ENCODE data around the gene IFT43. TPM values are rescaled to one million over a fixed set of nuclear protein-coding genes. Genes with fewer than 3 reads are reported as not detected.

Gene IFT43
- total RNA-seq, 1 experiment from 2014 or later, result 31.6 TPM

GRCh38 chr14:75982266-75983018 lies 3.1 kb upstream of the IFT43 start:
- peak; percentile 94 for DNase-seq
- no peaks in the 10 kb centered on the region for H4K20me1 ChIP-seq (ENCODE audit: insufficient read depth, low read depth, low read length)
- H3K9me3 ChIP-seq (ENCODE audit: low read length), result no peaks in the 10 kb centered on the region
- peaks cover 49% of the 10 kb centered on the region for H3K4me1 ChIP-seq (ENCODE audit: low read length)
- peak overlapping the region; percentile 98 for H2AFZ ChIP-seq (ENCODE audit: low read length)
- H3K27me3 ChIP-seq (ENCODE audit: low read length), result 0 out of 2 replicates have a peak, but pooled peaks cover 3% of the 10 kb centered on the region
- H3K27ac ChIP-seq (ENCODE audit: low read length), result no peak overlapping the region
- H3K4me2 ChIP-seq (ENCODE audit: low read depth, low read length, poor library complexity, severe bottlenecking), result peak overlapping the region; percentile 100
- no peaks in the 10 kb centered on the region for H3K36me3 ChIP-seq (ENCODE audit: insufficient read depth, low read length)
- H3K79me2 ChIP-seq (ENCODE audit: low read length), result peaks cover 5% of the 10 kb centered on the region; the same call in 1 of the 2 replicates
- H3K9me2 ChIP-seq (replicated peaks; ENCODE audit: insufficient read depth, low read length), result no peaks in the 10 kb centered on the region
- H3K4me3 ChIP-seq (ENCODE audit: low read length), result peak overlapping the region; percentile 88
- peak overlapping the region; percentile 82 for H3K9ac ChIP-seq (ENCODE audit: low read length)

- H3K4me2 ChIP-seq (ENCODE audit: low read depth, low read length, poor library complexity, severe bottlenecking), result peak overlapping the region; percentile 70
- no peaks in the 10 kb centered on the region for H4K20me1 ChIP-seq (ENCODE audit: insufficient read depth, low read depth, low read length)
- peaks cover 44% of the 10 kb centered on the region for H3K4me1 ChIP-seq (ENCODE audit: low read length)
- 0 out of 2 replicates have a peak, but pooled peaks cover 3% of the 10 kb centered on the region for H3K27me3 ChIP-seq (ENCODE audit: low read length)
- peak overlapping the region; percentile 84 for H2AFZ ChIP-seq (ENCODE audit: low read length)
- DNase-seq, result no peak
- no peaks in the 10 kb centered on the region for H3K36me3 ChIP-seq (ENCODE audit: insufficient read depth, low read length)
- no peak overlapping the region for H3K27ac ChIP-seq (ENCODE audit: low read length)
- peak overlapping the region; percentile 88 for H3K4me3 ChIP-seq (ENCODE audit: low read length)
- H3K9me2 ChIP-seq (replicated peaks; ENCODE audit: insufficient read depth, low read length), result no peaks in the 10 kb centered on the region
- H3K79me2 ChIP-seq (ENCODE audit: low read length), result peaks cover 5% of the 10 kb centered on the region; the same call in 1 of the 2 replicates
- H3K9ac ChIP-seq (ENCODE audit: low read length), result peak overlapping the region; percentile 82
- H3K9me3 ChIP-seq (ENCODE audit: low read length), result no peaks in the 10 kb centered on the region
These were observed 2.6 kb upstream of the IFT43 start for GRCh38 chr14:75983019-75983358.

GRCh38 chr14:75984674-75985073 lies 889 bp upstream of the IFT43 start:
- Histone ChIP-seq H3K4me1 (ENCODE audit: low read length) (peaks cover 35% of the 10 kb centered on the region), H4K20me1 (ENCODE audit: insufficient read depth, low read depth, low read length) (no peaks in the 10 kb centered on the region), H3K9me2 (replicated peaks; ENCODE audit: insufficient read depth, low read length) (no peaks in the 10 kb centered on the region), H2AFZ (ENCODE audit: low read length) (no peak overlapping the region), H3K79me2 (ENCODE audit: low read length) (peaks cover 5% of the 10 kb centered on the region; the same call in 1 of the 2 replicates), H3K4me2 (ENCODE audit: low read depth, low read length, poor library complexity, severe bottlenecking) (no peak overlapping the region), H3K36me3 (ENCODE audit: insufficient read depth, low read length) (no peaks in the 10 kb centered on the region), H3K27me3 (ENCODE audit: low read length) (0 out of 2 replicates have a peak, but pooled peaks cover 3% of the 10 kb centered on the region), H3K27ac (ENCODE audit: low read length) (no peak overlapping the region), H3K9ac (ENCODE audit: low read length) (no peak overlapping the region), H3K9me3 (ENCODE audit: low read length) (no peaks in the 10 kb centered on the region), H3K4me3 (ENCODE audit: low read length) (no peak overlapping the region)
- DNase-seq, result no peak

GRCh38 chr14:75986439-75986765 lies 839 bp downstream of the IFT43 start:
- Histone ChIP-seq H4K20me1 (ENCODE audit: insufficient read depth, low read depth, low read length) (no peaks in the 10 kb centered on the region), H3K4me1 (ENCODE audit: low read length) (peaks cover 31% of the 10 kb centered on the region), H3K36me3 (ENCODE audit: insufficient read depth, low read length) (no peaks in the 10 kb centered on the region), H3K9ac (ENCODE audit: low read length) (peak overlapping the region; percentile 79), H3K9me2 (replicated peaks; ENCODE audit: insufficient read depth, low read length) (no peaks in the 10 kb centered on the region), H3K4me3 (ENCODE audit: low read length) (peak overlapping the region; percentile 84), H3K9me3 (ENCODE audit: low read length) (no peaks in the 10 kb centered on the region), H3K79me2 (ENCODE audit: low read length) (peaks cover 5% of the 10 kb centered on the region; the same call in 1 of the 2 replicates), H3K27ac (ENCODE audit: low read length) (no peak overlapping the region), H3K27me3 (ENCODE audit: low read length) (0 out of 2 replicates have a peak, but pooled peaks cover 3% of the 10 kb centered on the region), H2AFZ (ENCODE audit: low read length) (no peak overlapping the region), H3K4me2 (ENCODE audit: low read depth, low read length, poor library complexity, severe bottlenecking) (peak overlapping the region; percentile 89)
- no peak for DNase-seq

GRCh38 chr14:75987201-75987970 lies 1.8 kb downstream of the IFT43 start:
- Histone ChIP-seq H3K9ac (ENCODE audit: low read length) (no peak overlapping the region), H3K9me3 (ENCODE audit: low read length) (no peaks in the 10 kb centered on the region), H3K4me2 (ENCODE audit: low read depth, low read length, poor library complexity, severe bottlenecking) (peak overlapping the region; percentile 89), H2AFZ (ENCODE audit: low read length) (no peak overlapping the region), H3K4me3 (ENCODE audit: low read length) (no peak overlapping the region), H3K79me2 (ENCODE audit: low read length) (peaks cover 5% of the 10 kb centered on the region; the same call in 1 of the 2 replicates), H4K20me1 (ENCODE audit: insufficient read depth, low read depth, low read length) (no peaks in the 10 kb centered on the region), H3K27ac (ENCODE audit: low read length) (no peak overlapping the region), H3K9me2 (replicated peaks; ENCODE audit: insufficient read depth, low read length) (no peaks in the 10 kb centered on the region), H3K36me3 (ENCODE audit: insufficient read depth, low read length) (no peaks in the 10 kb centered on the region), H3K27me3 (ENCODE audit: low read length) (0 out of 2 replicates have a peak, but pooled peaks cover 3% of the 10 kb centered on the region), H3K4me1 (ENCODE audit: low read length) (peaks cover 23% of the 10 kb centered on the region)
- no peak for DNase-seq

GRCh38 chr14:75989134-75989533 lies 3.6 kb downstream of the IFT43 start:
- DNase-seq, result no peak
- H3K79me2 ChIP-seq (ENCODE audit: low read length), result peaks cover 5% of the 10 kb centered on the region; the same call in 1 of the 2 replicates
- no peaks in the 10 kb centered on the region for H3K36me3 ChIP-seq (ENCODE audit: insufficient read depth, low read length)
- H3K9me2 ChIP-seq (replicated peaks; ENCODE audit: insufficient read depth, low read length), result no peaks in the 10 kb centered on the region
- no peaks in the 10 kb centered on the region for H4K20me1 ChIP-seq (ENCODE audit: insufficient read depth, low read depth, low read length)
- H3K9ac ChIP-seq (ENCODE audit: low read length), result no peak overlapping the region
- peaks cover 30% of the 10 kb centered on the region for H3K4me1 ChIP-seq (ENCODE audit: low read length)
- H3K27me3 ChIP-seq (ENCODE audit: low read length), result no peaks in the 10 kb centered on the region
- H2AFZ ChIP-seq (ENCODE audit: low read length), result no peak overlapping the region
- H3K4me3 ChIP-seq (ENCODE audit: low read length), result no peak overlapping the region
- no peaks in the 10 kb centered on the region for H3K9me3 ChIP-seq (ENCODE audit: low read length)
- H3K4me2 ChIP-seq (ENCODE audit: low read depth, low read length, poor library complexity, severe bottlenecking), result no peak overlapping the region
- H3K27ac ChIP-seq (ENCODE audit: low read length), result no peak overlapping the region

GRCh38 chr14:75990297-75990696 lies 4.7 kb downstream of the IFT43 start:
- DNase-seq, result no peak
- Histone ChIP-seq H4K20me1 (ENCODE audit: insufficient read depth, low read depth, low read length) (no peaks in the 10 kb centered on the region), H3K9ac (ENCODE audit: low read length) (no peak overlapping the region), H3K9me3 (ENCODE audit: low read length) (no peaks in the 10 kb centered on the region), H3K27me3 (ENCODE audit: low read length) (no peaks in the 10 kb centered on the region), H2AFZ (ENCODE audit: low read length) (no peak overlapping the region), H3K4me3 (ENCODE audit: low read length) (no peak overlapping the region), H3K79me2 (ENCODE audit: low read length) (peaks cover 5% of the 10 kb centered on the region; the same call in 1 of the 2 replicates), H3K4me1 (ENCODE audit: low read length) (peaks cover 26% of the 10 kb centered on the region), H3K4me2 (ENCODE audit: low read depth, low read length, poor library complexity, severe bottlenecking) (no peak overlapping the region), H3K36me3 (ENCODE audit: insufficient read depth, low read length) (no peaks in the 10 kb centered on the region), H3K27ac (ENCODE audit: low read length) (no peak overlapping the region), H3K9me2 (replicated peaks; ENCODE audit: insufficient read depth, low read length) (no peaks in the 10 kb centered on the region)

- no peak overlapping the region for H3K4me3 ChIP-seq (ENCODE audit: low read length)
- H3K27ac ChIP-seq (ENCODE audit: low read length), result no peak overlapping the region
- peaks cover 17% of the 10 kb centered on the region for H3K4me1 ChIP-seq (ENCODE audit: low read length)
- no peaks in the 10 kb centered on the region for H3K27me3 ChIP-seq (ENCODE audit: low read length)
- H4K20me1 ChIP-seq (ENCODE audit: insufficient read depth, low read depth, low read length), result no peaks in the 10 kb centered on the region
- H3K36me3 ChIP-seq (ENCODE audit: insufficient read depth, low read length), result no peaks in the 10 kb centered on the region
- no peaks in the 10 kb centered on the region for H3K79me2 ChIP-seq (ENCODE audit: low read length)
- no peak overlapping the region for H2AFZ ChIP-seq (ENCODE audit: low read length)
- no peaks in the 10 kb centered on the region for H3K9me3 ChIP-seq (ENCODE audit: low read length)
- H3K9me2 ChIP-seq (replicated peaks; ENCODE audit: insufficient read depth, low read length), result no peaks in the 10 kb centered on the region
- H3K9ac ChIP-seq (ENCODE audit: low read length), result no peak overlapping the region
- no peak overlapping the region for H3K4me2 ChIP-seq (ENCODE audit: low read depth, low read length, poor library complexity, severe bottlenecking)
- DNase-seq, result no peak
These were observed 6.2 kb downstream of the IFT43 start for GRCh38 chr14:75991753-75992152.

Data from Karpas-422 (cell line).